C4-2B (cell line): ENCODE results near the gene ZNF652.

Experiments
- ZFX ChIP-seq: fragments of 450-650 bp; IDR thresholded peaks from 2 replicates; pipeline ENCODE4 v1.6.1; 2017
- TF ChIP-seq, protein P1 (sequence below): fragments of 450-650 bp; conservative IDR thresholded peaks from 2 replicates; pipeline ENCODE4 v1.5.1; 2017; ENCODE audit warnings: mild to moderate bottlenecking

DNA sequence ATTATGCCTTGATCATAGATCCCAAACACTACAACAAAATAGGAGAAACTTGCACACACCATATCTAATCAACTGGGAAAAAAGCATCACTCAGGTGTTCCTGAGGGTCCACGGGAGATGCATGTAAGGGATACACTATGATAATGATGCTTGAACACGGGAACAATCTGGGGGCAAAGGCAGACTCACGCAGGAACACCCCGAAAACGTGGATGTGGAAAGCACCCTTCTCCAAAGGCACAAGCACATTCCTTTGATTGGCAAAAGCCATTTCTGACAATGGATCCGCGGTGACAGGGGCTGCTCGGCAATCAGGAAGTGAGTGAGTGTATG lies 1.3 kb downstream of the ZNF652 start:
- TF ChIP-seq, protein P1, sequence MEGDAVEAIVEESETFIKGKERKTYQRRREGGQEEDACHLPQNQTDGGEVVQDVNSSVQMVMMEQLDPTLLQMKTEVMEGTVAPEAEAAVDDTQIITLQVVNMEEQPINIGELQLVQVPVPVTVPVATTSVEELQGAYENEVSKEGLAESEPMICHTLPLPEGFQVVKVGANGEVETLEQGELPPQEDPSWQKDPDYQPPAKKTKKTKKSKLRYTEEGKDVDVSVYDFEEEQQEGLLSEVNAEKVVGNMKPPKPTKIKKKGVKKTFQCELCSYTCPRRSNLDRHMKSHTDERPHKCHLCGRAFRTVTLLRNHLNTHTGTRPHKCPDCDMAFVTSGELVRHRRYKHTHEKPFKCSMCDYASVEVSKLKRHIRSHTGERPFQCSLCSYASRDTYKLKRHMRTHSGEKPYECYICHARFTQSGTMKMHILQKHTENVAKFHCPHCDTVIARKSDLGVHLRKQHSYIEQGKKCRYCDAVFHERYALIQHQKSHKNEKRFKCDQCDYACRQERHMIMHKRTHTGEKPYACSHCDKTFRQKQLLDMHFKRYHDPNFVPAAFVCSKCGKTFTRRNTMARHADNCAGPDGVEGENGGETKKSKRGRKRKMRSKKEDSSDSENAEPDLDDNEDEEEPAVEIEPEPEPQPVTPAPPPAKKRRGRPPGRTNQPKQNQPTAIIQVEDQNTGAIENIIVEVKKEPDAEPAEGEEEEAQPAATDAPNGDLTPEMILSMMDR = no peak
- TF ChIP-seq ZFX = no peak
